ENCODE results near the gene TGM1. TPM values are rescaled to one million over a fixed set of nuclear protein-coding genes. Genes with fewer than 3 reads are reported as not detected.

TGM1 gene
- total and polyA plus RNA-seq, 2 experiments from 2014 or later = 0.33 to 1.5 TPM

DNA sequence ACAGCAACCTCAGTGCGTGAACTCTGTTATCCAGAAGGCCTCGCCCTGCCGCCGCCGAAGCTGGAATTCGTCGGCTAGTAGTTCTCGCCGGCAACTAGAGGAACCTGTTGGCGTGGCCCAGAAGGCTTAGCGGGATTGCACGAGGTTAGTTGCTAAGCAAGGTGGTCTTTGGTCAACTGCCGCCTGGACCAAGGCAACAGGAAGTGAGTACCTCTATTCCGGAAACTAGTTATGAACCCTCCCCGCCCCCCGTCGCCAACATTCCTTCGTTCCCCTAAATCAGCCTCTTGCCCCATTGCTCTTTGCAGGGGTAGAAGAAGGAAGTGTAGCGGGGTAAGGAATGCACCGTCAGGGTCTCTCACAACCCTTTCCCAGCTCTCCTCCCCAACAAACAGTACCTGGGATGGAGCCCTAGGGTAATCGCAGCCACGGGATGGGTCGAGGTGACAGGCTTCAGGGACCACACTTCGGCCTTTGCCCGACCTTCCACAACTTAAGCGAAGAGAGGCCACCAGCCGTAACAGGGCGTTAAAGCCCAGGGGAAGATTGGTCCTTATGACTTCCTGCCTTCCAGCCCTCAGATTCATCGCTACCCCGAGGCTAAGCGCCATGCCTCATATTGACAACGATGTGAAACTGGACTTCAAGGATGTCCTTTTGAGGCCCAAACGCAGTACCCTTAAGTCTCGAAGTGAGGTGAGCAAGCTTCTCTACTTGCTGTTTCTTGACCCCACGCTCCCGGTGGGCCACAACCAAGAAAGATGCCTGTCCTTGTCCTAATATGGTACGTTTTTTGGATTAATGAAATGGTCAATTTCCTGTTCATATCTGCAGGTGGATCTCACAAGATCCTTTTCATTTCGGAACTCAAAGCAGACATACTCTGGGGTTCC, 30.1 kb downstream of the TGM1 start, which contains the start of gene GMPR2:
TSS of gene GMPR2 (plus strand) at position 285 of the 893 bp plus-strand sequence. CDS start at position 610, 325 bp downstream.
- H3K9me3 ChIP-seq (ENCODE audit: low read depth) = no peaks in the 10 kb centered on the region
- H3K4me3 ChIP-seq = peak within 1 kb of the TSS; percentile 96
- no peaks in the 10 kb centered on the region for H3K36me3 ChIP-seq (replicated peaks; ENCODE audit: insufficient read depth, low read depth)
- H3K79me2 ChIP-seq = peaks cover 67% of the 10 kb centered on the region
- no peaks in the 10 kb centered on the region for H4K20me1 ChIP-seq (ENCODE audit: insufficient read depth, poor library complexity, severe bottlenecking)
- H2AFZ ChIP-seq = peak within 1 kb of the TSS; percentile 98
- H3K27me3 ChIP-seq = no peaks in the 10 kb centered on the region
- DNase-seq (ENCODE audit: low spot score) = peak; percentile 26
- TF ChIP-seq EZH2phosphoT487 (IDR thresholded peaks at IDR 0.05; ENCODE audit: low read depth, severe bottlenecking, unreplicated experiment) (no peak), CTCF (IDR thresholded peaks at IDR 0.05; ENCODE audit: poor library complexity) (no peak), EZH2 (IDR thresholded peaks at IDR 0.05; ENCODE audit: borderline replicate concordance) (no peak)
- no peaks in the 10 kb centered on the region for H3K9me2 ChIP-seq (replicated peaks; ENCODE audit: insufficient read depth)
- 10% methylated on average over 38 of the region's 38 CpGs for WGBS (ENCODE audit: low lambda C conversion rate, missing lambda C conversion rate)
- peak within 1 kb of the TSS; percentile 96 for H3K27ac ChIP-seq
- peaks cover 20% of the 10 kb centered on the region for H3K4me1 ChIP-seq (ENCODE audit: insufficient read depth)
- H3K4me2 ChIP-seq = peak within 1 kb of the TSS; percentile 87

- H3K9me3 ChIP-seq (ENCODE audit: low read depth) = no peaks in the 10 kb centered on the region
- TF ChIP-seq EZH2phosphoT487 (IDR thresholded peaks at IDR 0.05; ENCODE audit: low read depth, severe bottlenecking, unreplicated experiment) (no peak), EZH2 (IDR thresholded peaks at IDR 0.05; ENCODE audit: borderline replicate concordance) (no peak), CTCF (IDR thresholded peaks at IDR 0.05; ENCODE audit: poor library complexity) (no peak)
- H3K79me2 ChIP-seq = peaks cover 74% of the 10 kb centered on the region
- peak within 1 kb of the TSS; percentile 96 for H3K27ac ChIP-seq
- WGBS (ENCODE audit: low lambda C conversion rate, missing lambda C conversion rate) = under 1% methylated on average over 30 of the region's 30 CpGs
- peak within 1 kb of the TSS; percentile 98 for H2AFZ ChIP-seq
- H3K36me3 ChIP-seq (replicated peaks; ENCODE audit: insufficient read depth, low read depth) = no peaks in the 10 kb centered on the region
- H3K27me3 ChIP-seq = no peaks in the 10 kb centered on the region
- peaks cover 20% of the 10 kb centered on the region for H3K4me1 ChIP-seq (ENCODE audit: insufficient read depth)
- H3K4me3 ChIP-seq = peak within 1 kb of the TSS; percentile 96
- no peaks in the 10 kb centered on the region for H4K20me1 ChIP-seq (ENCODE audit: insufficient read depth, poor library complexity, severe bottlenecking)
- peak; percentile 91 for DNase-seq (ENCODE audit: low spot score)
- no peaks in the 10 kb centered on the region for H3K9me2 ChIP-seq (replicated peaks; ENCODE audit: insufficient read depth)
- peak within 1 kb of the TSS; percentile 87 for H3K4me2 ChIP-seq
Measured at GRCh38 chr14:24232121-24232644, 30.8 kb downstream of the TGM1 start, which contains the start of gene NEDD8. Gene NEDD8, minus strand, starts transcription at chr14:24232367. Its CDS starts 100 bp downstream, at chr14:24232267.

GRCh38 chr14:24231263-24232120, 31.5 kb downstream of the TGM1 start:
- no peaks in the 10 kb centered on the region for H3K27me3 ChIP-seq
- peaks cover 20% of the 10 kb centered on the region for H3K4me1 ChIP-seq (ENCODE audit: insufficient read depth)
- 15% methylated on average over 23 of the region's 23 CpGs for WGBS (ENCODE audit: low lambda C conversion rate, missing lambda C conversion rate)
- no peaks in the 10 kb centered on the region for H3K36me3 ChIP-seq (replicated peaks; ENCODE audit: insufficient read depth, low read depth)
- H4K20me1 ChIP-seq (ENCODE audit: insufficient read depth, poor library complexity, severe bottlenecking) = no peaks in the 10 kb centered on the region
- peak overlapping the region; percentile 87 for H3K4me2 ChIP-seq
- no peaks in the 10 kb centered on the region for H3K9me3 ChIP-seq (ENCODE audit: low read depth)
- H3K79me2 ChIP-seq = peaks cover 81% of the 10 kb centered on the region
- TF ChIP-seq EZH2phosphoT487 (IDR thresholded peaks at IDR 0.05; ENCODE audit: low read depth, severe bottlenecking, unreplicated experiment) (no peak), EZH2 (IDR thresholded peaks at IDR 0.05; ENCODE audit: borderline replicate concordance) (no peak), CTCF (IDR thresholded peaks at IDR 0.05; ENCODE audit: poor library complexity) (no peak)
- H3K27ac ChIP-seq = peak overlapping the region; percentile 96
- H2AFZ ChIP-seq = peak overlapping the region; percentile 98
- H3K4me3 ChIP-seq = peak overlapping the region; percentile 96
- DNase-seq (ENCODE audit: low spot score) = no peak
- no peaks in the 10 kb centered on the region for H3K9me2 ChIP-seq (replicated peaks; ENCODE audit: insufficient read depth)

Data from hepatocyte (in vitro differentiated cells).